NCI-H2196 (cell line): ENCODE results near the gene ANKRD35.

Experiments
- DNase-seq: peaks from one replicate; lab custom pipeline; 2025; ENCODE audit not compliant: unreplicated experiment; lab: John Stamatoyannopoulos, UW

ANKRD35 gene

GRCh38 chr1:145893306-145894055 lies 7.8 kb upstream of the ANKRD35 start:
- no peak for DNase-seq

GRCh38 chr1:145892486-145893087 lies 6.9 kb upstream of the ANKRD35 start:
- DNase-seq = peak; percentile 62

GRCh38 chr1:145891587-145892485 lies 6.2 kb upstream of the ANKRD35 start:
- DNase-seq = peak; percentile 96

GRCh38 chr1:145891143-145891542 lies 5.5 kb upstream of the ANKRD35 start:
- peak; percentile 73 for DNase-seq

GRCh38 chr1:145889722-145890121 lies 4.1 kb upstream of the ANKRD35 start:
- no peak for DNase-seq

- DNase-seq = no peak
Observed at GRCh38 chr1:145887631-145888030, 2.0 kb upstream of the ANKRD35 start.

- DNase-seq = no peak
Observed at GRCh38 chr1:145886816-145887215, 1.1 kb upstream of the ANKRD35 start.

GRCh38 chr1:145886390-145886789 lies 724 bp upstream of the ANKRD35 start:
- no peak for DNase-seq

GRCh38 chr1:145884675-145885074 lies 991 bp downstream of the ANKRD35 start:
- no peak for DNase-seq

GRCh38 chr1:145879775-145880174 lies 5.9 kb downstream of the ANKRD35 start:
- DNase-seq = peak; percentile 83

GRCh38 chr1:145878724-145879123 lies 6.9 kb downstream of the ANKRD35 start:
- no peak for DNase-seq

GRCh38 chr1:145877923-145878486 lies 7.7 kb downstream of the ANKRD35 start:
- DNase-seq = no peak

- DNase-seq = no peak
Observed at GRCh38 chr1:145874646-145875045, 11.0 kb downstream of the ANKRD35 start.

GRCh38 chr1:145871994-145872924 lies 13.4 kb downstream of the ANKRD35 start:
- no peak for DNase-seq

- no peak for DNase-seq
Observed at GRCh38 chr1:145868232-145868631, 17.4 kb downstream of the ANKRD35 start.

- DNase-seq = no peak
Observed at GRCh38 chr1:145863282-145864018, 22.2 kb downstream of the ANKRD35 start.

GRCh38 chr1:145859491-145860023 lies 26.1 kb downstream of the ANKRD35 start:
- DNase-seq = peak; percentile 91

- DNase-seq = peak; percentile 93
Observed at GRCh38 chr1:145858901-145859490, 26.7 kb downstream of the ANKRD35 start, which contains the start of gene PIAS3. PIAS3 (minus strand) TSS chr1:145859081; CDS start chr1:145858990, 91 bp downstream.
